Peyer's patch (tissue), 4 donors: Measurements from ENCODE around the gene CDCA7L. TPM values are rescaled to one million over a fixed set of nuclear protein-coding genes. Genes with fewer than 3 reads are reported as not detected.
"Not testable (repeated sequence)": the region's sequence is repeated elsewhere in the genome, so short reads cannot be mapped to it uniquely, and the experiment has no call there.

Experiments
- DNase-seq, 3 donors: peaks; one replicate each; pipeline ENCODE4 v3.0.0-alpha.2; 2017 to 2019
- H3K27ac ChIP-seq, 4 donors: fragments of 200-600 bp; sonication (generic); one replicate each; pipeline ENCODE4 v1.5.1; 2016 to 2019
- H3K27me3 ChIP-seq, 2 donors: fragments of 200-600 bp; sonication (generic); one replicate each; pipeline ENCODE4 v1.5.1; 2019
- H3K36me3 ChIP-seq, 3 donors: fragments of 200-600 bp; sonication (generic); one replicate each; pipeline ENCODE4 v1.5.1; 2016 to 2019
- H3K4me1 ChIP-seq, 4 donors: fragments of 200-600 bp; sonication (generic); one replicate each; pipeline ENCODE4 v1.5.1; 2016 to 2019
- H3K4me3 ChIP-seq, 4 donors: fragments of 200-600 bp; sonication (generic); 1 replicate in 3 of 4; 2 replicates in 1 of 4; pipeline ENCODE4 v1.5.1; 2016 to 2019; ENCODE audit warnings: mild to moderate bottlenecking in 1 of 4
- H3K9me3 ChIP-seq, 4 donors: fragments of 200-600 bp; sonication (generic); one replicate each; pipeline ENCODE4 v1.5.1; 2016 to 2019; ENCODE audit warnings: mild to moderate bottlenecking in 1 of 4
- CTCF ChIP-seq, 6 experiments: fragments of 450-650 bp in 4 of 6; fragments of 200-600 bp in 2 of 6; sonication (generic) in 1 of 6; IDR thresholded peaks; one replicate each; pipeline ENCODE4 v1.5.1; 2017 to 2019; ENCODE audit warnings: antibody characterized with exemption in 6 of 6, mild to moderate bottlenecking in 3 of 6, moderate library complexity in 1 of 6
- POLR2A ChIP-seq, 2 donors: fragments of 450-650 bp; IDR thresholded peaks; one replicate each; pipeline ENCODE4 v1.5.1; 2017; ENCODE audit warnings: antibody characterized with exemption in 2 of 2, mild to moderate bottlenecking in 2 of 2, moderate library complexity in 2 of 2
- total RNA-seq, 4 donors: library from RNA; depleted of rRNA; stranded (reverse); fragments of >200 nt; gene quantifications; one replicate each; pipeline ENCODE4 v1.1.0, GENCODE V29; 2016

CDCA7L gene
- total RNA-seq, 4 donors from 2014 or later: 6.8 to 51.2 (median 19.8) TPM

- Histone ChIP-seq H3K4me1 (peaks cover 0 to 9% (median 2%) of the 10 kb centered on the region in 4 donors), H3K4me3 (no peak overlapping the region), H3K36me3 (no peaks in the 10 kb centered on the region), H3K27ac (no peak overlapping the region), H3K9me3 (no peaks in the 10 kb centered on the region), H3K27me3 (no peaks in the 10 kb centered on the region)
- TF ChIP-seq CTCF (IDR thresholded peaks at IDR 0.05): no peak
- TF ChIP-seq POLR2A (IDR thresholded peaks at IDR 0.05): no peak
- DNase-seq: no peak
Observed at GRCh38 chr7:21939136-21939857, 6.4 kb downstream of the CDCA7L start.

- Histone ChIP-seq H3K27ac (no peak overlapping the region), H3K36me3 (no peaks in the 10 kb centered on the region), H3K4me1 (peaks cover 0 to 9% (median 2%) of the 10 kb centered on the region in 4 donors), H3K27me3 (no peaks in the 10 kb centered on the region), H3K9me3 (no peaks in the 10 kb centered on the region), H3K4me3 (no peak overlapping the region)
- no peak for DNase-seq
- no peak for TF ChIP-seq POLR2A (IDR thresholded peaks at IDR 0.05)
- no peak for TF ChIP-seq CTCF (IDR thresholded peaks at IDR 0.05)
Observed at GRCh38 chr7:21938463-21938862, 7.2 kb downstream of the CDCA7L start.

- TF ChIP-seq POLR2A (IDR thresholded peaks at IDR 0.05) (no peak), CTCF (IDR thresholded peaks at IDR 0.05) (no peak)
- DNase-seq: no peak
- no peak overlapping the region for H3K27ac ChIP-seq
- H3K4me3 ChIP-seq: no peak overlapping the region
- no peaks in the 10 kb centered on the region for H3K36me3 ChIP-seq
- H3K4me1 ChIP-seq: no peaks in the 10 kb centered on the region
- no peaks in the 10 kb centered on the region for H3K9me3 ChIP-seq
- H3K27me3 ChIP-seq: no peaks in the 10 kb centered on the region
Observed at GRCh38 chr7:21934808-21935207, 10.9 kb downstream of the CDCA7L start.

- not testable (repeated sequence) for H3K4me1 ChIP-seq, H3K4me3 ChIP-seq, H3K36me3 ChIP-seq, DNase-seq, H3K9me3 ChIP-seq, H3K27me3 ChIP-seq, H3K27ac ChIP-seq
Observed at GRCh38 chr7:21933293-21933692, 12.4 kb downstream of the CDCA7L start.

- Histone ChIP-seq H3K27me3 (no peaks in the 10 kb centered on the region), H3K9me3 (no peaks in the 10 kb centered on the region), H3K36me3 (no peaks in the 10 kb centered on the region), H3K27ac (no peak overlapping the region), H3K4me3 (no peak overlapping the region), H3K4me1 (no peaks in the 10 kb centered on the region)
- no peak for DNase-seq
- no peak for TF ChIP-seq CTCF (IDR thresholded peaks at IDR 0.05)
- TF ChIP-seq POLR2A (IDR thresholded peaks at IDR 0.05): no peak
Observed at GRCh38 chr7:21927693-21928092, 18.0 kb downstream of the CDCA7L start.

GRCh38 chr7:21926448-21926847, 19.3 kb downstream of the CDCA7L start:
- no peaks in the 10 kb centered on the region for H3K36me3 ChIP-seq
- no peaks in the 10 kb centered on the region for H3K9me3 ChIP-seq
- H3K4me1 ChIP-seq: no peaks in the 10 kb centered on the region
- H3K4me3 ChIP-seq: no peak overlapping the region
- H3K27ac ChIP-seq: no peak overlapping the region
- no peaks in the 10 kb centered on the region for H3K27me3 ChIP-seq
- DNase-seq: no peak
- TF ChIP-seq POLR2A (IDR thresholded peaks at IDR 0.05) (no peak), CTCF (IDR thresholded peaks at IDR 0.05) (no peak)
